SKM-1 (cell line): ENCODE results near the gene IFNE.
"Not testable (repeated sequence)": the region's sequence is repeated elsewhere in the genome, so short reads cannot be mapped to it uniquely, and the experiment has no call there.

Source experiments
- DNase-seq: peaks from one replicate; lab custom pipeline; 2025; ENCODE audit not compliant: unreplicated experiment; lab: John Stamatoyannopoulos, UW

The IFNE gene

DNA sequence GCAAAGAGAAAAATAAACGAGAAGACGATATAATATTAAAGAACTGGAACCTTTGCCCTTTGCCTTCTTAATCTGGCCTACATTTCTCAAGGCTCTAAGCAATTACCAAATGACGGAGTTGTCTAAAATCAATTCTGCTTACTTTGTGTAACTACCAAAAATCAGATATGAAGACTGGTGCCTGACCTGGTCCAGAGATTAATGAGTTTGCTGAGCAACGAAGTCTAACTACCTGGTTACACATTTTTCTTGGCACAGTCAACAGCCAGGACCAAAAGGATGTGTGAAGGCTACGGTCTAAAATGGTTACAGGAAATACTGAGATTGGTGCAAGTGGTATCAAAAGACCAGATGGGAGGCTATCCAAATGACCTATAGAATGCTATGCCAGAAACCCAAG is 17.8 kb upstream of the IFNE start:
- DNase-seq = no peak

DNA sequence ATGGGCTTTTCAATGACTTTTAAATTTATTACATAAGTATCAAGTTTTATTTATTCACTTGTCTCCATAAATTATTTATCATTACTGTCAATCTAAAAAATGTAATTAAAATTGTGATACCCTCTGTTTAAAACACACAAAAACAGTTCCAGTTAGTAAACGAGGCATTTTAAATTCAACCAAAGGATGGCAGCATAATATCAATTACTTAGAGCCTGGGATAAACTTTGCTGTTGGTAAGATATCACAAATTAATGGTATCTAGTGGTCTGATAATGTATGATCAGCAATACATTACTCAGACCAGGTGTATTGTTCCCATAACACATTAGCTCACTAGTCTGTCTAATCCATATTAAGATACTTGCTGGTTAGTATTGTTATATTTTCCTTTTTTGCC is 9.6 kb upstream of the IFNE start:
- no peak for DNase-seq

DNA sequence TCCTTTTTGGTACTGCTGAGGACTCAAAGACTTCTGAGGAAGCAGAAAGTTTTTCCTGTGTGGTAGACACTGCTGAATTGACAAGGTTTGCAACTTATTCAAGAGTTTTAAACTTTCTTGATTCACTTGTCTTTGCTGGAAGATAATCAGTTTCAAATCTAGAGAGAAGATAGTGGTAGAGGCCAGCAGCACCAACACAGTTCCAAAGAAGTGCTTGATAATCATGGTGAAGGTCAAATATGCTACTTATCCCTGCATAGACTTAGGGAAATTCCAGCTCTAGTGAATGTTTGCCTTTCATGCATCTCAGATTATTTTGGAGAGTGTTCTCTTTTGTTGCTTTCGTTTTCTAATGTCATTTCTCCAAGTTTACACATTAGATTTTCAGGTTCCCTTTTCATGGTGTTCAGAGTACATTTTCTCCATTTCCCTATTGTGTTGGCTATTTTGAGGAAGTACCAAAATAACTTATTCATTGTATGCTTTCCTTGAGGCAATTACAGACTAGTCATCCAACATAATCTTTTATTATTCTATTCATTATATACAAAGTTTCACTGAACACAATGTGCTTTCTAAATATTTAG is 550 bp downstream of the IFNE start:
- peak; percentile 84 for DNase-seq

DNA sequence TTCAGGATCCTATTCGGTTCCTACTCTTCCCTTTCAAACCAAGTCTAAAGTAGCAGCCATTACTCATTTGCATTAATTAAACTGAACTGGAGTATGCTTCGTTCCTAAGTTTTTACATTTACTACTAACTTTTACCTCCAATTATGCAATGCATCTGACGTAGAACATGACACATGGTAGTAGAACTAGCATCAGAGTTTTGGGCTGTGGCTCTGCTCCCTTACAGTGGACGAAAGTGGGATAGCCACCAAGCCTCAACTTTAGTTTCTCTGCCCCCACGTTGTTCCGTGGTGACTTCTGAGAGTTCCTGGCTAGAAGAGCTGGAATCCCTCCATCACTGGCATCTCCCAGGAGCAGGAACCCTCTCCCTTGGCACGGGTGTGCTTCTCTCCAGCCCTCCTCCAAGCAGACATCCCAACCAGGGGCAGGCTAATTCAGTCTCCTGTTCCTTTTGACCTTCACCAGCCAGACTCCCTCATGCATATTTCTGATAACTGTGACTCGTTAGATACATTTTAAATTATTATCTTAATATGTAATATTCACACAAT is 2.9 kb downstream of the IFNE start:
- no peak for DNase-seq

DNA sequence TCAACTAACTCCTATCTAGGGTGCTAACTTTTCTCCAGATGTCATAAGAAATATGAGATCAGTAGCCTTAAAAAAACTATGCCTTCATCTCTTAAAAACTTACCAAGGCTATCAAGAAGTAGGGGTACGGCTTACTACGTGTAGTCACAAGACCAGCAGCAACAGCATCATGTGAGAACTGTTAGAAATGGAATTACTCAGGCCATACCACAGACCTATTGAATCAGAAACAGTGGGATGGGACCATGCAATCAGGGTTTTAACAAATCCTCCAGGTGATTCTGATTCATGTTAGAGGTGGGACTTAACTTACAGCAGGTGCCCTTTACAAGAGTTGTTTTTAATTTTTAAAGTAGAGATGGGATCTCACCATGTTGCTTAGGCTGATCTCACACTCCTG is 4.6 kb downstream of the IFNE start:
- no peak for DNase-seq

DNA sequence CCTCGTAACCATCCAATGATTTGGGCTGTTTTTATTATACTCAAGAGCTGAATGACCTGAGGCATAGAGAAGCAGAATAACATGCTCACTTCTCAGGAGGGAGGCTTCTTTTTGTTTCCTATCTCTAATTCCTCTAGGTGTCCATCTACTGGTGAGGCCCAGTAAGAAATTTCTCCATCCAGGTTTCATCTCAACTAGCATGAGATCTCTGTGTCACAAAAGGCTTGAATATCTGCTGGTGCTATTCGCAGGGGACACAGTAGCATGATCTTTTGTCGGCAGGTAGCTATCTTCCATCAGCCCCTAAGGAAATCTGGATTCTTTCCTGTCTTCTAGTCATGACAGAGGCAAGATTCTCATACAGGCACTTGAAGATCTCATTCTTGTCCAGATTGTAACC is 8.9 kb downstream of the IFNE start:
- no peak for DNase-seq

DNA sequence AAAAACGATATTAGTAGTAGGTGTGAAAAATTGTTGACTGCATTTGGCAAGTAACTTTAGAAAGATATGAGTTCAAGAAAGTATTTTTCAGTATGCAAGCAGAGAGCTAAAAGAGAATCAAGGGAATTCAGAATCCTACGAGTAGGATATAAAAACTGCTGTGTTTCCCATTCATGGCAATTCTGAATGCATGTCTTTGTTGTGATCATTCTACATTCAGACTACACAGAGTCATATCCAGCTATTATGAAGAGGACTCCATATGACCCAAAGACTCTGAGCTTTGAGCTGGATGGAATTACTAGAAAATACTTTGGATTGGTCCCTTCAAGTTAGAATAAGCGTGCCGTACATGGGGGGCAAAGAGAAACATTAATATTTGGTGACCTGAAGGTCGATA is 12.0 kb downstream of the IFNE start:
- DNase-seq = no peak

DNA sequence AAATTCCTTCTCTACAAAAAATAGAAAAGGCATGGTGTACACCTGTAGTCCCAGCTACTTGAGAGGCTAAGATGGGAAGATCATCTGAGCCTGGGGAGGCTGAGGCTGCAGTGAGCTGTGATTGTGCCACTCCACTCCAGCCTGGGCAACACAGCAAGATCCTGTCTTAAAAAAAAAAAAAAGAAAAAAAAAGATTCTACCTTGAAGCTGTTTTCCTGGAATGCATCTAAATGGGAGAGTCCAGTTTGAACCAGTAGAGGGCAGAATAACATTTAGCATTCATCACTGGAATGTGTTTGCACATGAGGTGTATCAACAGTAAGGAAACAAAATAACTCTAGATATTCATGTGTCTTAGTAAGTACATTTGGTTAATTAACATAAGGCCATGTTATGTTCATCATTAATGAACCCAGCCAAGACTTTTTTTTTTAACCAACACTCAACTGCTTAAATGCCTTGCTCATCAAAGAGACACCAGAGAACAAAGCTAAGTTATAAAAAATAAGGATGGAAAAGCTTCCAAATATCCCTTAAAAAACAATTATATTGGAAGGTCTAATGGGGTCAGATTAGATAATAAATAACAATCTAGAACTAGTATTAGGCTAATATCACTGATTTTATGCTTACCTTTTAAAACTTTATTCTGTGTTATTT is 16.1 kb downstream of the IFNE start:
- peak; percentile 47 for DNase-seq

DNA sequence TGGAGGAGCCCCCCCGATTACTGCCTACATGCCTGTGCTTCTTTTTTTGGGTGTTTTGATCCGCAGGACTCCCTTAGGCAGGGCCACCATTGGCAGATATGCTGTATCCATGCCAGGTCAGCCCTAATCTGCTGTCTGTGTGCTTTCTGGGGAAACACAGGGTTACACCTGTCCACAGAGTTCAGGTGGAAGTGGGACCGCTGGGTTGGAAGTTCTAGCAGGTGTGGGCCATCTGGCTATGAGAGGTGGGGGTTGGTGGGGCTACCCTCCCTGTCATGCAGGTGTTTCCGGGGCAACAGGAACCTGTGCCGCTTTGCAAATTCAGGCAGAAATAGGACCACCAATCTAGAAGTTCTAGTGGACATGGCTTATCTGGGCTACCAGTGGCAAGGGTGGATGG is 17.0 kb downstream of the IFNE start:
- DNase-seq = no peak

DNA sequence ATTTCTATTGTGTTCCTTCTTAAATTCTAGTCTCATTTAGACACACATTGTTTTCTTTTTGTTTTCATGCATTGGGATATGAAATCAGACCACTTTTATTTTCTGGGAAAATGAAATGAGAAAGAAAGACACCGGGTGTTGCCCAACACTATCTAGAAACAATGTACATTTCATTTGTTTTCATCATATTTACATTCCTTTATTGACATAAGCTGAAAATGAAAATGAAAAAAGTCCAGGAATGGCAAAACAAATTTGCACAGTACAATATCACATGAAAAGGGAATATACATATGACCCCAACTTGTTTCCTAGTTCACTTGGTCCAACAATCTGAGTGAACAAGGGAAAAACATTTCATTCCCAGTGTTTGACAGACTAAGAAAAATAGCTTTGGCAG is 20.7 kb downstream of the IFNE start:
- no peak for DNase-seq

DNA sequence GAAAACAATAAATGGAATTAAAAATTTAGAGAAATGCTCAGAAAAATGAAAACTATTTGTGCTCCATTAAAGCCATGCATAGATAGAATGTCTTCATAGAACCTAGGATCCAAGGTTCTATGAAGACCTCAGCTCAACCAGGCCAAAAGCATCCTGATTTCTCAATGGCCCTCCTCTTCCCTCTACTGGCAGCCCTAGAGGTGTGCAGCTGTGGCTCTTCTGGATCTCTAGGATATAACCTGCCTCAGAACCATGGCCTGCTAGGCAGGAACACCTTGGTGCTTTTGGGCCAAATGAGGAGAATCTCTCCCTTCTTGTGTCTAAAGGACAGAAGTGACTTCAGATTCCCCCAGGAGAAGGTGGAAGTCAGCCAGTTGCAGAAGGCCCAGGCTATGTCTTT is 26.8 kb downstream of the IFNE start:
- DNase-seq = peak; percentile 60

DNA sequence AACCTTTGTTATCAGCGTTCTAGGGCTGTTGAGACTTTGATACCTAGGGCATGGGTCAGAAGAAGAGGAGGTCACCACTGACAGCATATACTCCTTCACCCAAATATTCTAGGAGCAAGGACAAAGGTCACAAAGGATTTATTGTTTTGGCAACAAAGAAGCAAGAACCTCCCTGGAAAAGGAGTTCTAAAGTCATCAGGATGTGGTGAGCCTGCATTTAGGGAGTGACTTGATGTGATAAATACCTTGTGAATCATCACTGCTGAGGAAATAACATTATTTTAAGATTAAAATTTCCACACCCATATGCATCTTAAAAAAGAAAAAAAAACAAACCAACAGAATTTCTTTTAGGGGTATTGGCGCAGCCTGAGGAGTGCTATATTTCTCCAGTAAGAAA is 28.0 kb downstream of the IFNE start:
- DNase-seq = no peak

DNA sequence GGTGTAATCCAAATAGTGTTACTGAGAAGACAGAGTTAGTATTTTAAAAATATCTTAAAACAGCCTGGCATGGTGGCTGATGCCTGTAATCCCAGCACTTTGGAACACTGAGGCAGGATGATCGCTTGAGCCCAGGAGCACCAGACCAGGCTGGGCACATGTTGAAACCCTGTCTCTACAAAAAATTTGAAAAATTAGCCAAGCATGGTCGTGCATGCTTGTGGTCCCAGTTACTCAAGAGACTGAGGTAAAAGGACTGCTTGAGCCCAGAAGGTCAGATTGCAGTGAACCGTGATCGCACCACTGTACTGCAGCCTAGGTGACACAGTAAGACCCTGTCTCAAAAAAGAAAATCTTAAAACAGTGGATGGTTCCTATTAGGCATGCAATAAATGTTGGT is 29.4 kb downstream of the IFNE start:
- DNase-seq = no peak

DNA sequence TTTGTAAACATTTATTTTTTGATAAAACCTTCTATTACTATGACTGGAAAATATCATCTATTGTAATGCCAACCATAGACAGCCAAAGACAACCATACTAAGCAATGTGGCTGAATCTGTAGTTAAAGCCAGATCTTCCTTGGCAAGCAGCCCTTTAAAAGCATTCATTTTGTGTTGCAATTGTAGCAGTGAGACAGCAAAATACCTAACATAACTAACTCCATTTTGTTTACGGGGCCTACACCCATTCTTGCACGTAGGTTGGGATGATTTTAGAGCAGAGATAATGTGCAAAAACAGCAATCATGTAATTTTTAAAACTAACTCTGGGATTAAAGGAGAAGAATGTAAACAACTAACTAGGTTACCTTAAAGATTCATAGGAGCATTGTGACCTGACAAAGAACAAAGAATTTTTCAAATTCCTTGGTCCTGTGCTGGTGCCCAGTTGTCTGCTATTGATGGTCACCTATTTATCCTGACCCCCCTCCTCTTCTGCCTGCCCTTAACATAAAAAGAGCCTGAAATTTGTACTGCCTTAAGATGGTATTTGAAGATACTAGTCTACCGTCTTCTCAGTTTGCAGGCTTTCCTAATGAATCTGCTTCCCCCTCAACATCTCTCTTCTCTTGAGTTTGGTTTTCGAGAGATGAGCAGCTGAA is 31.2 kb downstream of the IFNE start:
- DNase-seq = no peak

DNA sequence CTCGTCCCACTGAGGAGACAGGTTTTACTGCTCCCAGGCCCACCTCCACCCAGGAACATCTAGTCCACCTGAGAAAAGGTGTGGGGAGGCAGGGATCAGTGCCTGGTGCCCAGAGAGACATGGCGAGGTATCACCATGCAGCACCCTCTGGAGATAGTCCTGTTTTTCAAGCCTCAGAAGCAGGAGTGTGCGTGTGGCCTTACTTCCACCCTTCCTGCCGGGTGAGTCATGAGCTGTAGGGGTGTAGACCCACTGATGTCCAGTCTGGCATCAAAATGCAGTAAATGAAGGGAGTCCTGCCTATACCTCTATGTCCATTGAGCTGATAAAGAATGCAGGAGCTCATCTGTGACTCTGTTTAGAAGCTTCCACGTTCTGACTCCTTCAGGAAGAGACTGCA is 32.8 kb downstream of the IFNE start:
- DNase-seq = not testable (repeated sequence)

DNA sequence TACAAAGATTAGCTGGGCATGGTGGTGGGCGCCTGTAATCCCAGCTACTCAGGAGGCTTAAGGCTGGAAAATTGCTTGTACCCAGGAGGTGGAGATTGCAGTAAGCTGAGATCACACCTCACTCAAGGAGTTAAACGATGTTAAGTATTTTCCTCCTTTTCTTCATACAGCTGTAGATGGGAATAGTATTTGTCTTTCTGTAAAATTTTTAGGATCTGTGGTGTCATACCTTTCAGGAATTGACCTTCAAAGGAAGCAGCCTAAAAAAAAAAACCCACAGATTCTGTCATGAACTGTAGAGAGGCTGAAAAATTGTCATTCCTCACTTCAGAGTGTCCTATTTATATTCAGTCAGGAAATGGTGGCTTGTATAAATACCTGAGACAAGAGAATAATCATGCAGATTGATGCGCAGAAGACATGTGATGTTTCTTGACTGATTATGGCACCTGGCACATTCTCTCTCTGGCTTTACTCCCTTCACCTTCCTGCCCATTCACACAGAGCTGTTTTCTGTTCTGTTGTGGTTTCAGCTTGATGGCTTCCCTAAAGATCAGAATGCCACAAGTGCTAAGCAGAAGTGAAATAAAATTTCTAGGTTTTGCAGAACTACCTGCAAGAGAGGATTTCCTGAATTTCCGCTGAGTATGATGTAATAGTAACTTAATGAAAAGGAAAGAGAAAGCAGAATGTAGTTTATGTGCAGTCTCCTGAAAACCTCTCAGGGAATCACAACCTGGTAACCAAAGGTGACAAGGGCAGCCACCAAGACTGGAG is 38.1 kb downstream of the IFNE start:
- peak; percentile 92 for DNase-seq

DNA sequence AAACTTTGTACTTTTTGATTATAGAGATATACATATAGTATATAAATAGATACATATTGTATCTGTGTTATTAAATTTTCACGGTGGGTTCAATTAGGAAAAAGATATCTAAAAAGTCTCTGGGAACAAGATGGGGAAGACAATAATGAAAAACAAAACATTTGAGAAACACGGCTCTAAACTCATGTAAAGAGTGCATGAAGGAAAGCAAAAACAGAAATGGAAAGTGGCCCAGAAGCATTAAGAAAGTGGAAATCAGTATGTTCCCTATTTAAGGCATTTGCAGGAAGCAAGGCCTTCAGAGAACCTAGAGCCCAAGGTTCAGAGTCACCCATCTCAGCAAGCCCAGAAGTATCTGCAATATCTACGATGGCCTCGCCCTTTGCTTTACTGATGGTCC is 42.0 kb downstream of the IFNE start, which contains the start of gene IFNA1:
IFNA1 (plus strand) TSS at position 301 of the 400 bp plus-strand sequence; CDS start at position 370, 69 bp downstream.
- DNase-seq = no peak

DNA sequence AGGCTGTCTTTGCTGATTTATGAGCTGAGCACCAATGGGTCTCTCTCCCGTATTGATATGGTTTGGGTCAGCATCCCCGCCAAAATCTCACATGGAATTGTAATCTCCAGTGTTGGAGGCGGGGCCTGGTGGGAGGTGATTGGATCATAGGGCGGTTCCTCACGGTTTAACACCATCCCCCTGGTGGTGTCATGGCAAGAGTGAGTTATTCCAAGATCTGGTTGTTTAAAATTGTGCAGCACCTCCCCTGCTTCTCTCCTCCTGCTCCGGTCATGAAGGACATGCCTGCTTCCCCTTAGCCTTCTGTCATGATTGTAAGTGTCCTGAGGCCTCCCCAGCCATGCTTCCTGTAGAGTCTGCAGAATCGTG is 47.1 kb downstream of the IFNE start:
- not testable (repeated sequence) for DNase-seq

DNA sequence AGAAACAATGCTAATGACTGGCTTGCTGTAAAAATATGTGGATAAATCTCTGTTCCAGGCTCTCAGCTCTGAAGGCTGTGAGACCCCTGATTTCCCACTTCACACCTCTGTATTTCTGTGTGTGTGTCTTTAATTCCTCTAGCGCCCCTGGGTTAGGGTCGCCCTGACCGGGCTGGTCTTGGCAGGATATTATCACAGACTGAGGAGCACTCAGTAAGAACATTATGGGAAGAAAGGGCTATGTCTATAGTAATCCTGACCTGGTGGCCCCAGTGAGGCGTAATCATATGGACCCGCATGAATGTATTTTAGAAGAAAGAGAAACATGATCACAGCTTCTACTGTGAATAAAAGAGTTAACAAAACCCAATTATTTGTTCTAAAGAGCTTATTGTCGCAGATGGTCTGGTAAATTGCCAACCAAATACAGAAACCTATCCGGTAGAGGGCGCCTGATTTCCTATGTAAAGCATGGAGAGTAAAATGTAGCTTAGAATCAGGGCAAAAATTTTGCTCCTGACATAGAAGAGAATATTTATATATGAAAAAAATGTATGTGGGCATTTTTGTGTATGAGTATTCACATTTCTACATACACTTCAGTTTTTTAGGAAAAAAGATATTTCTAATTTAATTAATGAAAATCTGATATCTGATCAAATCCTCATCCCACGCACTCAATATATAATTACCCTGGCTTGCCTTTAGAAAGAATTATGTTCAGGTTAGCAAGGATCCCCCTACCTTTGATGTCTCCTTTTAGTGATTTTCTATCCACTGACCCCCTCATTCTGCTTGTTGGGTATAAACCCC is 47.7 kb downstream of the IFNE start:
- DNase-seq = peak; percentile 9

DNA sequence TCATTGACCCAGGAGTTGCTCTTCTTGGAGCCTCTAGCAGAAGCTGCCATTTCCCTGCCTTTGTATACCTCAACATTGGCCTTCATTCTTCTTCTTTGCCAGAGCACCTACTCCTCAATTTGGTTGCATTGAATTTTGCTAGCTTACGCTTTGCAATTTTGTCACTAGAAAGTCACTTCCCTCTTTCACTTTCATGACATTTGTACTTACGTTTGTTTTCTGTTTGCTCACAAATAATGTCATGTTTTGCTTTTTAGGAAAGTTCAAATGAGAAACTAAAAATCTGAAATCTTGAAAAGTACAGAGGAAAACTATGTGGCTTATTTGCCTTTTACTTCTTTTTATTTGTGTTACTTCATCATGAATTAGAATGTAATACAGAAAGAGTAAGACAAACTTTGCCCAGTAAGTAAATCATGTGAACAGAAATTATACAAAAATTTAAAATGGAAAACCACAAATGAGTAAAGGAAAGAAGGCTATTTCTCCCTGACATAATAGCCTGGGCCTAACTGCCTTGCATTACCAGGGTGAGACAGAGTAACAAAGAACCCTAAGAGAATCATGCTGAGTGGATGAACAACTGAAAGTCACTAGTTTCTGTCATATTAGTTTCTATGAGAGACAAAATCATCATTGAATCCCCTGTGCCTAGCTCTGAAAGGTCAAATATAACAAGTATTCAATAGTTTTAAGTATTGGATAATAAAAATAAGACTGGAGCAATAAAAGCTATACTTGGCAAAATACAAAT is 49.3 kb downstream of the IFNE start:
- DNase-seq = no peak
